Measurements from ENCODE around the gene CORO1C.

GRCh38 chr12:108721824-108722223 is 9.5 kb downstream of the CORO1C start:
- TF ChIP-seq POLR2A (IDR thresholded peaks at IDR 0.05), result no peak
- TF ChIP-seq CTCF (IDR thresholded peaks at IDR 0.05 in 4 of 5, conservative IDR thresholded peaks at IDR 0.05 in 1 of 5), result no peak
